Measurements from ENCODE around the gene NDUFAF8. TPM values are rescaled to one million over a fixed set of nuclear protein-coding genes. Genes with fewer than 3 reads are reported as not detected.

NDUFAF8 gene
- total RNA-seq, 1 experiment from 2014 or later, result 54.1 TPM

GRCh38 chr17:81279278-81280275 lies 40.5 kb downstream of the NDUFAF8 start:
- TF ChIP-seq CTCF (IDR thresholded peaks at IDR 0.05; ENCODE audit: unreplicated experiment), result no peak
- Mint-ChIP-seq H3K4me1 (ENCODE audit: low read depth, unreplicated experiment) (no peaks in the 10 kb centered on the region), H3K27me3 (ENCODE audit: unreplicated experiment) (no peaks in the 10 kb centered on the region), H3K36me3 (ENCODE audit: insufficient read depth, unreplicated experiment) (peaks cover 55% of the 10 kb centered on the region), H3K27ac (ENCODE audit: unreplicated experiment) (no peak overlapping the region), H3K9me3 (ENCODE audit: low read depth, unreplicated experiment) (no peaks in the 10 kb centered on the region), H3K4me3 (ENCODE audit: low read depth, unreplicated experiment) (no peak overlapping the region)
- CTCF ChIA-PET, result no interaction called here
- no peak for DNase-seq
- no TSS peak for BruUV-seq (replicated peaks)
- intact Hi-C loops (cut with micrococcal nuclease; ENCODE audit: unreplicated experiment), result no loop called here

GRCh38 chr17:81280571-81280970 lies 41.5 kb downstream of the NDUFAF8 start:
- no peak for TF ChIP-seq CTCF (IDR thresholded peaks at IDR 0.05; ENCODE audit: unreplicated experiment)
- Mint-ChIP-seq H3K36me3 (ENCODE audit: insufficient read depth, unreplicated experiment) (peaks cover 50% of the 10 kb centered on the region), H3K27me3 (ENCODE audit: unreplicated experiment) (no peaks in the 10 kb centered on the region), H3K4me1 (ENCODE audit: low read depth, unreplicated experiment) (no peaks in the 10 kb centered on the region), H3K9me3 (ENCODE audit: low read depth, unreplicated experiment) (no peaks in the 10 kb centered on the region), H3K27ac (ENCODE audit: unreplicated experiment) (no peak overlapping the region), H3K4me3 (ENCODE audit: low read depth, unreplicated experiment) (no peak overlapping the region)
- intact Hi-C loops (cut with micrococcal nuclease; ENCODE audit: unreplicated experiment), result no loop called here
- BruUV-seq (replicated peaks), result no TSS peak
- no peak for DNase-seq
- CTCF ChIA-PET, result no interaction called here

GRCh38 chr17:81282141-81282540 lies 43.0 kb downstream of the NDUFAF8 start:
- CTCF ChIA-PET, result no interaction called here
- H3K4me3 Mint-ChIP-seq (ENCODE audit: low read depth, unreplicated experiment), result no peak overlapping the region
- H3K4me1 Mint-ChIP-seq (ENCODE audit: low read depth, unreplicated experiment), result no peaks in the 10 kb centered on the region

GRCh38 chr17:81282876-81283275 lies 43.8 kb downstream of the NDUFAF8 start:
- CTCF ChIA-PET, result no interaction called here
- Mint-ChIP-seq H3K27me3 (ENCODE audit: unreplicated experiment) (no peaks in the 10 kb centered on the region), H3K27ac (ENCODE audit: unreplicated experiment) (no peak overlapping the region), H3K4me1 (ENCODE audit: low read depth, unreplicated experiment) (no peaks in the 10 kb centered on the region), H3K4me3 (ENCODE audit: low read depth, unreplicated experiment) (no peak overlapping the region), H3K9me3 (ENCODE audit: low read depth, unreplicated experiment) (no peaks in the 10 kb centered on the region), H3K36me3 (ENCODE audit: insufficient read depth, unreplicated experiment) (peaks cover 41% of the 10 kb centered on the region)
- BruUV-seq (replicated peaks), result no TSS peak
- intact Hi-C loops (cut with micrococcal nuclease; ENCODE audit: unreplicated experiment), result no loop called here
- TF ChIP-seq CTCF (IDR thresholded peaks at IDR 0.05; ENCODE audit: unreplicated experiment), result no peak
- DNase-seq, result no peak

More at GRCh38 chr17:81282141-81282540, 43.0 kb downstream of the NDUFAF8 start:
- DNase-seq, result no peak
- no TSS peak for BruUV-seq (replicated peaks)
- TF ChIP-seq CTCF (IDR thresholded peaks at IDR 0.05; ENCODE audit: unreplicated experiment), result no peak
- Mint-ChIP-seq H3K27me3 (ENCODE audit: unreplicated experiment) (no peaks in the 10 kb centered on the region), H3K27ac (ENCODE audit: unreplicated experiment) (no peak overlapping the region), H3K9me3 (ENCODE audit: low read depth, unreplicated experiment) (no peaks in the 10 kb centered on the region), H3K36me3 (ENCODE audit: insufficient read depth, unreplicated experiment) (peaks cover 46% of the 10 kb centered on the region)
- intact Hi-C loops (cut with micrococcal nuclease; ENCODE audit: unreplicated experiment), result no loop called here

Data from Calu3 (cell line).